ENCODE data around the gene TMEM232.

GRCh38 chr5:110751902-110752762, 25.7 kb upstream of the TMEM232 start:
- TF ChIP-seq CTCF (IDR thresholded peaks at IDR 0.05): no peak
- no peak for TF ChIP-seq POLR2A (IDR thresholded peaks at IDR 0.05)

All from transverse colon (tissue), 3 donors.